H1 (cell line): ENCODE measurements around the gene TNRC6C. TPM values are rescaled to one million over a fixed set of nuclear protein-coding genes. Genes with fewer than 3 reads are reported as not detected.
"Not testable (repeated sequence)": the region's sequence is repeated elsewhere in the genome, so short reads cannot be mapped to it uniquely, and the experiment has no call there.

Experiments
- CTCF ChIA-PET: fragments of 300-600 bp; sonication (Branson Sonifier 250); formaldehyde crosslinking; loops from one replicate; lab custom pipeline; 2021; ENCODE audit not compliant: partially characterized antibody; lab: Charles Lee
- POLR2A ChIA-PET: fragments of 300-600 bp; sonication (Branson Sonifier 250); formaldehyde crosslinking; loops from one replicate; lab custom pipeline; 2021; ENCODE audit warnings: inconsistent platforms; ENCODE audit not compliant: partially characterized antibody; lab: Charles Lee
- DNase-seq, 2 experiments: peaks; one replicate each; pipeline versions ENCODE4 v3.0.0 to v3.0.0-alpha.2; 2010 to 2022; ENCODE audit warnings: low spot score in 2 of 2, low read depth in 1 of 2, mixed read lengths in 1 of 2
- FAIRE-seq: peaks from 2 replicates; lab custom pipeline; 2011; peaks lifted over from hg19 to GRCh38; lab: Jason Lieb, UNC
- H2AFZ ChIP-seq: 2 replicates; pipeline ENCODE4 v1.8.1; 2012; ENCODE audit warnings: low read length, inconsistent platforms
- H2AK5ac ChIP-seq: 2 replicates; pipeline ENCODE4 v1.6.1; 2013; ENCODE audit warnings: low read depth, low read length
- H2BK120ac ChIP-seq: replicated peaks from 2 replicates; pipeline ENCODE3; 2013; ENCODE audit warnings: low read depth, low read length, inconsistent platforms
- H2BK12ac ChIP-seq: 2 replicates; pipeline ENCODE4 v1.6.1; 2013; ENCODE audit warnings: low read depth, low read length
- H2BK15ac ChIP-seq: 2 replicates; pipeline ENCODE4 v1.6.1; 2013; ENCODE audit warnings: low read length
- H2BK20ac ChIP-seq: 2 replicates; pipeline ENCODE4 v1.6.1; 2013; ENCODE audit warnings: low read length
- H2BK5ac ChIP-seq: 2 replicates; pipeline ENCODE4 v1.6.1; 2013; ENCODE audit warnings: low read depth, low read length
- H3K14ac ChIP-seq: 2 replicates; pipeline ENCODE4 v1.6.1; 2013; ENCODE audit warnings: inconsistent platforms; ENCODE audit not compliant: insufficient read length
- H3K18ac ChIP-seq: 2 replicates; pipeline ENCODE4 v1.6.1; 2013; ENCODE audit warnings: low read length; ENCODE audit errors: extremely low read depth
- H3K23ac ChIP-seq: 2 replicates; pipeline ENCODE4 v1.6.1; 2013; ENCODE audit warnings: inconsistent platforms; ENCODE audit not compliant: insufficient read length
- H3K23me2 ChIP-seq: 2 replicates; pipeline ENCODE4 v1.6.1; 2013; ENCODE audit warnings: low read depth, low read length
- H3K27ac ChIP-seq: 2 replicates; pipeline ENCODE4 v1.6.1; 2011; ENCODE audit warnings: low read depth, low read length, inconsistent platforms
- H3K27me3 ChIP-seq, 4 experiments: replicated peaks in 1 of 4; 1 replicate in 1 of 4; 2 replicates in 3 of 4; pipeline versions ENCODE4 v1.6.1 to v1.8.1; 2011 to 2013; ENCODE audit warnings: low read length in 3 of 4, mild to moderate bottlenecking in 3 of 4, inconsistent platforms in 2 of 4, mixed read lengths in 2 of 4, moderate library complexity in 1 of 4; ENCODE audit not compliant: control insufficient read depth in 3 of 4, insufficient read depth in 3 of 4; ENCODE audit errors: extremely low read depth in 1 of 4
- H3K36me3 ChIP-seq, 4 experiments: 2 replicates each; pipeline versions ENCODE4 v1.6.1 to v1.8.1; 2011 to 2013; ENCODE audit warnings: mild to moderate bottlenecking in 4 of 4, low read length in 3 of 4, moderate library complexity in 2 of 4, control low read depth in 1 of 4, inconsistent platforms in 1 of 4; ENCODE audit not compliant: insufficient read depth in 4 of 4, control insufficient read depth in 2 of 4
- H3K4ac ChIP-seq: replicated peaks from 2 replicates; pipeline ENCODE3; 2013; ENCODE audit warnings: low read length, low read depth, mixed read lengths, inconsistent platforms; ENCODE audit not compliant: insufficient read length
- H3K4me1 ChIP-seq, 4 experiments: replicated peaks in 1 of 4; 1 replicate in 1 of 4; 2 replicates in 3 of 4; pipeline versions ENCODE4 v1.6.1 to v1.8.1; 2011 to 2013; ENCODE audit warnings: low read length in 3 of 4, inconsistent platforms in 2 of 4, mixed read lengths in 1 of 4; ENCODE audit not compliant: insufficient read depth in 4 of 4, control insufficient read depth in 3 of 4
- H3K4me2 ChIP-seq, 2 experiments: 2 replicates each; pipeline versions ENCODE4 v1.6.1 to v1.8.1; 2011 to 2013; ENCODE audit warnings: low read depth in 2 of 2, low read length in 2 of 2, control low read depth in 1 of 2, inconsistent platforms in 1 of 2, mild to moderate bottlenecking in 1 of 2; ENCODE audit not compliant: insufficient read depth in 1 of 2
- H3K4me3 ChIP-seq, 4 experiments: fragments of 200-600, 300-600 bp in 1 of 4; sonication (generic), shearing (Covaris generic), sonication (Bioruptor Twin) in 1 of 4; 2 replicates each; pipeline versions ENCODE4 v1.5.1 to v1.8.1; 2011 to 2016; ENCODE audit warnings: low read length in 4 of 4, low read depth in 3 of 4, control low read depth in 2 of 4, inconsistent platforms in 2 of 4, mild to moderate bottlenecking in 2 of 4, mixed read lengths in 1 of 4, moderate library complexity in 1 of 4; ENCODE audit not compliant: insufficient read depth in 2 of 4; ENCODE audit errors: extremely low read depth in 1 of 4
- H3K56ac ChIP-seq: replicated peaks from 2 replicates; pipeline ENCODE3; 2013; ENCODE audit warnings: low read depth, mild to moderate bottlenecking, mixed read lengths, low read length, inconsistent platforms; ENCODE audit not compliant: insufficient read length
- H3K79me1 ChIP-seq: 2 replicates; pipeline ENCODE4 v1.6.1; 2013; ENCODE audit warnings: low read depth, low read length, control low read depth
- H3K79me2 ChIP-seq, 2 experiments: 2 replicates each; pipeline versions ENCODE4 v1.6.1 to v1.8.1; 2012 to 2013; ENCODE audit warnings: low read length in 2 of 2, mild to moderate bottlenecking in 2 of 2, inconsistent platforms in 1 of 2; ENCODE audit not compliant: insufficient read depth in 2 of 2, control insufficient read depth in 1 of 2
- H3K9ac ChIP-seq, 4 experiments: replicated peaks in 1 of 4; 1 replicate in 1 of 4; 2 replicates in 3 of 4; pipeline versions ENCODE4 v1.6.1 to v1.8.1; 2011 to 2013; ENCODE audit warnings: low read depth in 3 of 4, low read length in 3 of 4, control low read depth in 2 of 4, mild to moderate bottlenecking in 2 of 4, moderate library complexity in 2 of 4, inconsistent platforms in 1 of 4; ENCODE audit errors: extremely low read depth in 1 of 4
- H3K9me3 ChIP-seq, 2 experiments: 2 replicates each; pipeline versions ENCODE4 v1.6.1 to v1.8.1; 2012 to 2013; ENCODE audit warnings: mild to moderate bottlenecking in 2 of 2, moderate library complexity in 2 of 2, control low read depth in 1 of 2, inconsistent platforms in 1 of 2, low read depth in 1 of 2, low read length in 1 of 2, mixed read lengths in 1 of 2; ENCODE audit not compliant: insufficient read depth in 2 of 2
- H4K20me1 ChIP-seq, 2 experiments: replicated peaks in 1 of 2; 2 replicates each; pipeline versions ENCODE3 to v1.8.1; 2011 to 2013; ENCODE audit warnings: inconsistent platforms in 2 of 2, low read length in 2 of 2, mild to moderate bottlenecking in 1 of 2; ENCODE audit not compliant: insufficient read depth in 2 of 2, control insufficient read depth in 1 of 2
- H4K5ac ChIP-seq: 2 replicates; pipeline ENCODE4 v1.6.1; 2013; ENCODE audit warnings: low read length, low read depth, mixed read lengths, inconsistent platforms; ENCODE audit not compliant: insufficient read length
- H4K8ac ChIP-seq: 2 replicates; pipeline ENCODE4 v1.8.0; 2013; ENCODE audit warnings: mild to moderate bottlenecking, moderate library complexity, low read length, inconsistent platforms; ENCODE audit not compliant: insufficient read depth; ENCODE audit errors: extremely low read depth
- H4K91ac ChIP-seq: replicated peaks from 2 replicates; pipeline ENCODE3; 2013; ENCODE audit warnings: low read length, mixed read lengths, inconsistent platforms; ENCODE audit not compliant: insufficient read length
- WGBS, 2 experiments: shearing (Covaris generic) in 1 of 2; methylation state at CpG; one replicate each; pipeline versions ENCODE4 v1.1.6 to v1.1.7; 2013 to 2015; ENCODE audit warnings: low lambda C conversion rate in 2 of 2, mixed read lengths in 2 of 2, inconsistent platforms in 1 of 2, low coverage in 1 of 2, missing lambda C conversion rate in 1 of 2; ENCODE audit not compliant: insufficient replicate concordance in 2 of 2, insufficient coverage in 1 of 2, insufficient read length in 1 of 2; ENCODE audit errors: extremely low coverage in 1 of 2, missing lambda C conversion rate in 1 of 2; 5-methylcytosine and 5-hydroxymethylcytosine counted together
- polyA plus RNA-seq, 7 experiments: library from polyadenylated mRNA; depleted of rRNA in 3 of 7; stranded (reverse) in 5 of 7; unstranded in 2 of 7; fragments of >200 nt in 5 of 7; fragments of 200-250 nt in 2 of 7; gene quantifications; 1 replicate in 5 of 7; 2 replicates in 1 of 7; 4 replicates in 1 of 7; pipeline versions ENCODE4 v1.2.1 to v1.2.3, GENCODE V29; 2011 to 2013; ENCODE audit warnings: missing spikeins in 2 of 7, mixed read lengths in 2 of 7
- total RNA-seq: library from RNA; stranded (reverse); fragmentation: NEBNext Ultra II Directional; extraction: Animal tissue kit (Norgen Biotek cat#: 25700); gene quantifications from 2 replicates; pipeline ENCODE4 v1.2.1, GENCODE V29; 2021

Gene TNRC6C
- total and polyA plus RNA-seq, 2 of the 8 experiments (the other 6 are each of a cell fraction or from before 2014, with no cell fraction given): 2.8 to 28.9 TPM

GRCh38 chr17:77935744-77936143 is 22.8 kb upstream of the TNRC6C start:
- not testable (repeated sequence) for H3K23me2 ChIP-seq, H2BK20ac ChIP-seq
- POLR2A ChIA-PET: interaction anchor here (1.2 to 10.3 kb wide), 2 partner anchors 10 to 21 kb away, joined by 3 to 100 read pairs; partner anchors contain the start of gene TNRC6C

More at GRCh38 chr17:77935744-77936143, 22.8 kb upstream of the TNRC6C start:
- H4K5ac ChIP-seq, H3K27me3 ChIP-seq, DNase-seq, H3K79me1 ChIP-seq, H2BK5ac ChIP-seq, H2BK120ac ChIP-seq, H3K27ac ChIP-seq, H3K9me3 ChIP-seq, H4K8ac ChIP-seq, H3K4me3 ChIP-seq, H2AK5ac ChIP-seq, H3K18ac ChIP-seq, H2BK15ac ChIP-seq, H2BK12ac ChIP-seq, H2AFZ ChIP-seq, H3K23ac ChIP-seq, H3K56ac ChIP-seq, FAIRE-seq, H3K4ac ChIP-seq, H3K79me2 ChIP-seq, H3K14ac ChIP-seq, H3K36me3 ChIP-seq, H3K9ac ChIP-seq, CTCF ChIA-PET, H4K20me1 ChIP-seq, H4K91ac ChIP-seq: not testable (repeated sequence)
- H3K4me1 ChIP-seq: peaks cover 2 to 19% (median 10%) of the 10 kb centered on the region in 4 experiments; a peak in 6 of 7 replicates
- peak overlapping the region in 1 of 2 experiments; percentile 40; a peak in 1 of 4 replicates for H3K4me2 ChIP-seq
- 82% methylated on average over 2 of the region's 6 CpGs; no CpG with 5 or more reads in 1 of the 2 experiments for WGBS, 2 experiments
